Glutamatergic neuron (in vitro differentiated cells): Measurements from ENCODE around the gene GUCY2D. TPM values are rescaled to one million over a fixed set of nuclear protein-coding genes. Genes with fewer than 3 reads are reported as not detected.

Experiments
- DNase-seq: peaks from one replicate; pipeline ENCODE4 v3.0.0; 2022
- H3K27ac Mint-ChIP-seq: one replicate; pipeline ENCODE4 v1.8.0; 2020; ENCODE audit warnings: mild to moderate bottlenecking, mixed read lengths, inconsistent platforms; ENCODE audit not compliant: unreplicated experiment
- H3K27me3 Mint-ChIP-seq: one replicate; pipeline ENCODE4 v1.8.0; 2020; ENCODE audit warnings: mild to moderate bottlenecking, moderate library complexity, mixed read lengths, inconsistent platforms; ENCODE audit not compliant: unreplicated experiment
- H3K36me3 Mint-ChIP-seq: one replicate; pipeline ENCODE4 v1.8.0; 2020; ENCODE audit warnings: mild to moderate bottlenecking, mixed read lengths, inconsistent platforms; ENCODE audit not compliant: unreplicated experiment
- H3K4me1 Mint-ChIP-seq: one replicate; pipeline ENCODE4 v1.8.0; 2020; ENCODE audit warnings: mild to moderate bottlenecking, low read depth, mixed read lengths, inconsistent platforms; ENCODE audit not compliant: unreplicated experiment
- H3K4me3 Mint-ChIP-seq: one replicate; pipeline ENCODE4 v1.8.0; 2020; ENCODE audit warnings: mild to moderate bottlenecking, mixed read lengths, inconsistent platforms; ENCODE audit not compliant: unreplicated experiment
- H3K9me3 Mint-ChIP-seq: one replicate; pipeline ENCODE4 v1.8.0; 2020; ENCODE audit warnings: mild to moderate bottlenecking, moderate library complexity, mixed read lengths, inconsistent platforms; ENCODE audit not compliant: unreplicated experiment
- CTCF ChIP-seq: fragments of 200-600 bp; sonication (generic); IDR thresholded peaks from one replicate; pipeline ENCODE4 v1.5.0; 2021; ENCODE audit not compliant: partially characterized antibody, unreplicated experiment
- total RNA-seq: library from RNA; stranded (reverse); fragmentation: NEBNext Ultra II Directional; extraction: Animal tissue kit (Norgen Biotek cat#: 25700); gene quantifications from one replicate; pipeline ENCODE4 v1.2.1, GENCODE V29; 2021; ENCODE audit not compliant: unreplicated experiment

GUCY2D gene
- total RNA-seq, 1 donor from 2014 or later: not detected

GRCh38 chr17:8002721-8003593 lies 542 bp downstream of the GUCY2D start:
- Mint-ChIP-seq H3K4me3 (no peak overlapping the region), H3K27me3 (peaks cover 25% of the 10 kb centered on the region)
- DNase-seq: peak; percentile 32

GRCh38 chr17:8003594-8004181 lies 1.3 kb downstream of the GUCY2D start:
- H3K4me3 Mint-ChIP-seq: peak overlapping the region; percentile 44

More at GRCh38 chr17:8002721-8003593, 542 bp downstream of the GUCY2D start:
- Mint-ChIP-seq H3K27ac (no peak overlapping the region), H3K36me3 (peaks cover 6% of the 10 kb centered on the region), H3K4me1 (no peaks in the 10 kb centered on the region), H3K9me3 (peaks cover 5% of the 10 kb centered on the region)
- TF ChIP-seq CTCF: no peak

GRCh38 chr17:8004899-8005298 lies 2.5 kb downstream of the GUCY2D start:
- peaks cover 6% of the 10 kb centered on the region for H3K36me3 Mint-ChIP-seq
- H3K4me3 Mint-ChIP-seq: no peak overlapping the region
- TF ChIP-seq CTCF: no peak
- no peak overlapping the region for H3K27ac Mint-ChIP-seq
- DNase-seq: no peak
- peaks cover 5% of the 10 kb centered on the region for H3K9me3 Mint-ChIP-seq
- H3K27me3 Mint-ChIP-seq: peaks cover 25% of the 10 kb centered on the region
- H3K4me1 Mint-ChIP-seq: no peaks in the 10 kb centered on the region

More at GRCh38 chr17:8003594-8004181, 1.3 kb downstream of the GUCY2D start:
- H3K4me1 Mint-ChIP-seq: no peaks in the 10 kb centered on the region
- peaks cover 5% of the 10 kb centered on the region for H3K9me3 Mint-ChIP-seq
- no peak for TF ChIP-seq CTCF
- H3K27ac Mint-ChIP-seq: no peak overlapping the region
- peaks cover 6% of the 10 kb centered on the region for H3K36me3 Mint-ChIP-seq
- peaks cover 25% of the 10 kb centered on the region for H3K27me3 Mint-ChIP-seq
- peak; percentile 29 for DNase-seq

GRCh38 chr17:8005357-8005756 lies 2.9 kb downstream of the GUCY2D start:
- no peak for DNase-seq
- no peak for TF ChIP-seq CTCF
- peaks cover 25% of the 10 kb centered on the region for H3K27me3 Mint-ChIP-seq
- peaks cover 6% of the 10 kb centered on the region for H3K36me3 Mint-ChIP-seq
- H3K4me1 Mint-ChIP-seq: no peaks in the 10 kb centered on the region
- H3K27ac Mint-ChIP-seq: no peak overlapping the region
- no peak overlapping the region for H3K4me3 Mint-ChIP-seq
- H3K9me3 Mint-ChIP-seq: peaks cover 7% of the 10 kb centered on the region
